SK-N-MC (cell line): ENCODE results near the gene OAS3.

ENCODE experiments used
- EZH2 ChIP-seq: fragments of 200-600 bp; sonication (generic); IDR thresholded peaks from one replicate; pipeline ENCODE4 v1.6.1; 2017; ENCODE audit warnings: antibody characterized with exemption
- POLR2AphosphoS5 ChIP-seq: IDR thresholded peaks from 2 replicates; pipeline ENCODE4 v1.6.1; 2012; ENCODE audit warnings: mild to moderate bottlenecking, low read depth, low read length, borderline replicate concordance

- no peak for TF ChIP-seq POLR2AphosphoS5
- no peak for TF ChIP-seq EZH2
Measured at GRCh38 chr12:113006641-113007040, 68.4 kb downstream of the OAS3 start.
